ENCODE results near the gene HOXB13. TPM values are rescaled to one million over a fixed set of nuclear protein-coding genes. Genes with fewer than 3 reads are reported as not detected.

Gene HOXB13
- total RNA-seq, 1 donor from 2014 or later, result 0.20 TPM

- no peak for DNase-seq
- Mint-ChIP-seq H3K27ac (ENCODE audit: unreplicated experiment) (no peak overlapping the region), H3K4me1 (ENCODE audit: low read depth, unreplicated experiment) (no peaks in the 10 kb centered on the region), H3K9me3 (ENCODE audit: unreplicated experiment) (no peaks in the 10 kb centered on the region), H3K4me3 (ENCODE audit: unreplicated experiment) (no peak overlapping the region), H3K36me3 (ENCODE audit: unreplicated experiment) (peaks cover 8% of the 10 kb centered on the region), H3K27me3 (ENCODE audit: unreplicated experiment) (peaks cover 2% of the 10 kb centered on the region)
- TF ChIP-seq, protein P1, sequence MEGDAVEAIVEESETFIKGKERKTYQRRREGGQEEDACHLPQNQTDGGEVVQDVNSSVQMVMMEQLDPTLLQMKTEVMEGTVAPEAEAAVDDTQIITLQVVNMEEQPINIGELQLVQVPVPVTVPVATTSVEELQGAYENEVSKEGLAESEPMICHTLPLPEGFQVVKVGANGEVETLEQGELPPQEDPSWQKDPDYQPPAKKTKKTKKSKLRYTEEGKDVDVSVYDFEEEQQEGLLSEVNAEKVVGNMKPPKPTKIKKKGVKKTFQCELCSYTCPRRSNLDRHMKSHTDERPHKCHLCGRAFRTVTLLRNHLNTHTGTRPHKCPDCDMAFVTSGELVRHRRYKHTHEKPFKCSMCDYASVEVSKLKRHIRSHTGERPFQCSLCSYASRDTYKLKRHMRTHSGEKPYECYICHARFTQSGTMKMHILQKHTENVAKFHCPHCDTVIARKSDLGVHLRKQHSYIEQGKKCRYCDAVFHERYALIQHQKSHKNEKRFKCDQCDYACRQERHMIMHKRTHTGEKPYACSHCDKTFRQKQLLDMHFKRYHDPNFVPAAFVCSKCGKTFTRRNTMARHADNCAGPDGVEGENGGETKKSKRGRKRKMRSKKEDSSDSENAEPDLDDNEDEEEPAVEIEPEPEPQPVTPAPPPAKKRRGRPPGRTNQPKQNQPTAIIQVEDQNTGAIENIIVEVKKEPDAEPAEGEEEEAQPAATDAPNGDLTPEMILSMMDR (IDR thresholded peaks at IDR 0.05; ENCODE audit: partially characterized antibody, unreplicated experiment), result no peak
Measured at GRCh38 chr17:48769009-48769675, 40.6 kb upstream of the HOXB13 start.

DNA sequence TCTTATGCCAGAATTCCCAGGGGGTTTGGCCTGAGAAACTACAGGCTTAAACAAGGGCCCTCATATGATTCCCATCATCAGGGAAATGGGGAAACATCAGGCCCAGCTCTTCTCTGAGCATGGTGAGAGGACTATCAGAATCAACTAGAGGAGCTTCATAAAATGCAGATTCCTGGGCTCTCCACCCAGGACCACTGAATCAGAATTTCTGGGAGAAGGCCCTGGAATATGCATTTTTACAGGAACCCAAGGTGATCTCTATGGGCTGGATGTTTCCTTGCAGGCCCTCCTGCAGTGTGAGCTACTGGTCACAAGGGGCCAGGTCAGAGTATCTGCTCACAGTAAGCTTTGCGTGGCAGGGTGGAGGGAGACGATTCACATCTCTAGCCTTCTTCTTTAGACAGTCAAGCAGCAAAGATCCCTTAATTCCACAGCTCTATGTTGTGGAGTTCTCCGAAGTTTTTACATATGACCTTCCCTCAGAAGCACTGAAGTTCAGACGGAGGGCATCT, 38.8 kb upstream of the HOXB13 start:
- Mint-ChIP-seq H3K27ac (ENCODE audit: unreplicated experiment) (no peak overlapping the region), H3K27me3 (ENCODE audit: unreplicated experiment) (peaks cover 5% of the 10 kb centered on the region), H3K9me3 (ENCODE audit: unreplicated experiment) (no peaks in the 10 kb centered on the region), H3K4me3 (ENCODE audit: unreplicated experiment) (no peak overlapping the region), H3K36me3 (ENCODE audit: unreplicated experiment) (peaks cover 17% of the 10 kb centered on the region), H3K4me1 (ENCODE audit: low read depth, unreplicated experiment) (no peaks in the 10 kb centered on the region)
- no peak for DNase-seq
- TF ChIP-seq, protein P1 (IDR thresholded peaks at IDR 0.05; ENCODE audit: partially characterized antibody, unreplicated experiment), result no peak

GRCh38 chr17:48761114-48761513, 32.6 kb upstream of the HOXB13 start:
- H3K9me3 Mint-ChIP-seq (ENCODE audit: unreplicated experiment), result peaks cover 3% of the 10 kb centered on the region
- TF ChIP-seq, protein P1 (IDR thresholded peaks at IDR 0.05; ENCODE audit: partially characterized antibody, unreplicated experiment), result no peak
- H3K27ac Mint-ChIP-seq (ENCODE audit: unreplicated experiment), result no peak overlapping the region
- peaks cover 9% of the 10 kb centered on the region for H3K36me3 Mint-ChIP-seq (ENCODE audit: unreplicated experiment)
- H3K4me3 Mint-ChIP-seq (ENCODE audit: unreplicated experiment), result no peak overlapping the region
- DNase-seq, result no peak
- H3K27me3 Mint-ChIP-seq (ENCODE audit: unreplicated experiment), result peaks cover 15% of the 10 kb centered on the region
- H3K4me1 Mint-ChIP-seq (ENCODE audit: low read depth, unreplicated experiment), result no peaks in the 10 kb centered on the region

GRCh38 chr17:48760411-48760810, 31.9 kb upstream of the HOXB13 start:
- DNase-seq, result no peak
- peaks cover 9% of the 10 kb centered on the region for H3K36me3 Mint-ChIP-seq (ENCODE audit: unreplicated experiment)
- no peak overlapping the region for H3K4me3 Mint-ChIP-seq (ENCODE audit: unreplicated experiment)
- H3K27me3 Mint-ChIP-seq (ENCODE audit: unreplicated experiment), result peaks cover 15% of the 10 kb centered on the region
- no peaks in the 10 kb centered on the region for H3K4me1 Mint-ChIP-seq (ENCODE audit: low read depth, unreplicated experiment)
- TF ChIP-seq, protein P1 (IDR thresholded peaks at IDR 0.05; ENCODE audit: partially characterized antibody, unreplicated experiment), result no peak
- H3K9me3 Mint-ChIP-seq (ENCODE audit: unreplicated experiment), result peaks cover 3% of the 10 kb centered on the region
- no peak overlapping the region for H3K27ac Mint-ChIP-seq (ENCODE audit: unreplicated experiment)

GRCh38 chr17:48759288-48759687, 30.7 kb upstream of the HOXB13 start:
- DNase-seq, result no peak
- Mint-ChIP-seq H3K27me3 (ENCODE audit: unreplicated experiment) (peaks cover 17% of the 10 kb centered on the region), H3K27ac (ENCODE audit: unreplicated experiment) (no peak overlapping the region), H3K4me3 (ENCODE audit: unreplicated experiment) (no peak overlapping the region), H3K9me3 (ENCODE audit: unreplicated experiment) (peaks cover 3% of the 10 kb centered on the region), H3K4me1 (ENCODE audit: low read depth, unreplicated experiment) (no peaks in the 10 kb centered on the region), H3K36me3 (ENCODE audit: unreplicated experiment) (peaks cover 9% of the 10 kb centered on the region)
- TF ChIP-seq, protein P1 (IDR thresholded peaks at IDR 0.05; ENCODE audit: partially characterized antibody, unreplicated experiment), result no peak
